Heart right ventricle (tissue), 16 donors: Measurements from ENCODE around the gene KCNJ4. TPM values are rescaled to one million over a fixed set of nuclear protein-coding genes. Genes with fewer than 3 reads are reported as not detected.

Source experiments
- ATAC-seq, 8 donors: fragments of 200-7000 bp; cut with Tn5 transposase; one replicate each; pipeline ENCODE4 v1.9.1; 2020; ENCODE audit warnings: mild to moderate bottlenecking in 8 of 8, moderate library complexity in 8 of 8, moderate number of reproducible peaks in 1 of 8
- DNase-seq, 2 donors: peaks; one replicate each; pipeline ENCODE4 v3.0.0-alpha.2; 2020
- H3K27ac ChIP-seq, 10 donors: fragments of 200-600 bp; sonication (generic) in 2 of 10; one replicate each; pipeline versions ENCODE4 v1.5.0 to v1.8.0; 2020 to 2022; ENCODE audit warnings: mild to moderate bottlenecking in 3 of 10
- H3K27me3 ChIP-seq, 7 donors: fragments of 200-600 bp; one replicate each; pipeline ENCODE4 v1.8.0; 2021 to 2022; ENCODE audit warnings: mild to moderate bottlenecking in 2 of 7
- H3K36me3 ChIP-seq, 9 donors: fragments of 200-600 bp; sonication (generic) in 1 of 9; one replicate each; pipeline versions ENCODE4 v1.5.0 to v1.8.0; 2020 to 2022; ENCODE audit warnings: mild to moderate bottlenecking in 2 of 9
- H3K4me1 ChIP-seq, 9 donors: fragments of 200-600 bp; sonication (generic) in 1 of 9; one replicate each; pipeline versions ENCODE4 v1.5.0 to v1.8.0; 2020 to 2022; ENCODE audit warnings: mild to moderate bottlenecking in 4 of 9
- H3K4me3 ChIP-seq, 10 donors: fragments of 200-600 bp; sonication (generic) in 2 of 10; one replicate each; pipeline versions ENCODE4 v1.5.0 to v1.8.0; 2020 to 2022; ENCODE audit warnings: mild to moderate bottlenecking in 7 of 10, moderate library complexity in 2 of 10
- H3K9me3 ChIP-seq, 11 donors: fragments of 200-600 bp in 10 of 11; sonication (generic) in 2 of 11; one replicate each; pipeline versions ENCODE4 v1.5.0 to v1.8.0; 2013 to 2022; ENCODE audit warnings: mild to moderate bottlenecking in 2 of 11, control low read depth in 1 of 11, moderate library complexity in 1 of 11
- CTCF ChIP-seq, 9 donors: fragments of 200-600 bp; sonication (generic) in 2 of 9; IDR thresholded peaks; one replicate each; pipeline versions ENCODE4 v1.5.0 to v1.8.0; 2021 to 2022; ENCODE audit warnings: antibody characterized with exemption in 9 of 9, mild to moderate bottlenecking in 5 of 9, moderate library complexity in 1 of 9
- WGBS, 2 donors: extraction: QIAGEN DNeasy Blood & Tissue Kit; methylation state at CpG; one replicate each; pipeline ENCODE4 v1.1.7; 2013; ENCODE audit warnings: inconsistent platforms in 1 of 2; 5-methylcytosine and 5-hydroxymethylcytosine counted together
- intact Hi-C, 10 donors: fragments of 100-400 bp; cut with DNase I; formaldehyde crosslinking; loops; one replicate each; pipeline versions ENCODE4 v1.11.1 to v1.14.2; 2022
- polyA plus RNA-seq, 2 donors: library from polyadenylated mRNA; stranded (reverse); fragments of 200-250 nt; gene quantifications; one replicate each; pipeline ENCODE4 v1.2.3, GENCODE V29; 2013
- total RNA-seq, 10 donors: library from RNA; stranded (reverse); fragmentation: NEBNext Ultra II Directional in 3 of 10; extraction: Animal tissue kit (Norgen Biotek cat#: 25700) in 3 of 10; gene quantifications; one replicate each; pipeline versions ENCODE4 v1.2.1 to v1.2.4, GENCODE V29; 2021 to 2023
- donor health status: Arrhythmogenic right ventricular cardiomyopathy.
- donor health status: ischemic (EF 13 %, LVEDD 7.1; RV severe dilation, severe dysfunction).
- donor health status: healthy with polysubstance abuse.
- donor health status: DM: no; HTN: yes; CAD: no.
- donor health status: DM: no; HTN: no; CAD: no.
- donor health status: ischemic (EF 25% LVEDD 6.9; RV normal size, moderate dysfunction).
- donor health status: ischemic (EF 25% LVEDD 5.7; RV mildly dilated, moderate dysfunction).
- donor health status: healthy.
- donor health status: DM: yes; HTN: yes; CAD: no.
- donor health status: Ischemic cardiomyopathy.
- donor health status: ischemic (EF 35%, LVEDD 5.7; RV mildly dilated, moderate dysfunction).
- donor health status: nonischemic (EF 11% LVEDD 7.7; RV severe dilation, severe dysfunction).
- donor health status: DM: yes; HTN: yes; CAD: no.
- donor health status: PGD.
- donor health status: ischemic (EF 29% LVEDD 5.4; RV normal size, mild dysfunction).
- donor health status: nonischemic (EF 23%, LVEDD 6.1; RV moderate dilation, normal function).

The KCNJ4 gene
- total and polyA plus RNA-seq, 12 donors = 4.9 to 93.3 (median 33.9) TPM

GRCh38 chr22:38427465-38427864 lies 27.5 kb downstream of the KCNJ4 start:
- TF ChIP-seq CTCF (IDR thresholded peaks at IDR 0.05) = no peak
- intact Hi-C loops = no loop called here
- Histone ChIP-seq H3K36me3 (peaks cover 0 to 24% (median 0%) of the 10 kb centered on the region in 9 donors), H3K9me3 (no peaks in the 10 kb centered on the region), H3K27ac (no peak overlapping the region), H3K4me1 (peaks cover 0 to 34% (median 5%) of the 10 kb centered on the region in 9 donors), H3K4me3 (no peak overlapping the region), H3K27me3 (no peaks in the 10 kb centered on the region)
- no peak for DNase-seq
- 97 to 98% methylated on average over 36 of the region's 36 CpGs for WGBS, 2 donors
- ATAC-seq = no peak

- no peak for TF ChIP-seq CTCF (IDR thresholded peaks at IDR 0.05)
- no peak overlapping the region for H3K4me3 ChIP-seq
- H3K9me3 ChIP-seq = no peaks in the 10 kb centered on the region
- peaks cover 0 to 24% (median 0%) of the 10 kb centered on the region in 9 donors for H3K36me3 ChIP-seq
- ATAC-seq = no peak
- H3K4me1 ChIP-seq = peaks cover 0 to 26% (median 5%) of the 10 kb centered on the region in 9 donors
- H3K27me3 ChIP-seq = no peaks in the 10 kb centered on the region
- H3K27ac ChIP-seq = no peak overlapping the region
- intact Hi-C loops = no loop called here
- WGBS, 2 donors = 70 to 83% methylated on average over 17 of the region's 17 CpGs
- no peak for DNase-seq
These were observed 28.4 kb downstream of the KCNJ4 start for GRCh38 chr22:38426628-38427027.

- no peaks in the 10 kb centered on the region for H3K9me3 ChIP-seq
- H3K27me3 ChIP-seq = no peaks in the 10 kb centered on the region
- H3K27ac ChIP-seq = no peak overlapping the region
- H3K4me3 ChIP-seq = no peak overlapping the region
- no peak for ATAC-seq
- WGBS, 2 donors = 81 to 82% methylated on average over 12 of the region's 12 CpGs
- intact Hi-C loops = no loop called here
- H3K36me3 ChIP-seq = peaks cover 0 to 24% (median 0%) of the 10 kb centered on the region in 9 donors
- peaks cover 0 to 17% (median 0%) of the 10 kb centered on the region in 9 donors for H3K4me1 ChIP-seq
- no peak for DNase-seq
- TF ChIP-seq CTCF (IDR thresholded peaks at IDR 0.05) = no peak
These were observed 30.4 kb downstream of the KCNJ4 start for GRCh38 chr22:38424525-38425080.

- Histone ChIP-seq H3K4me1 (peaks cover 0 to 17% (median 0%) of the 10 kb centered on the region in 9 donors), H3K4me3 (no peak overlapping the region), H3K27ac (peak overlapping the region in 3 of 10 donors; percentile 16 to 59 (median 46)), H3K36me3 (peaks cover 0 to 24% (median 0%) of the 10 kb centered on the region in 9 donors), H3K9me3 (no peaks in the 10 kb centered on the region), H3K27me3 (no peaks in the 10 kb centered on the region)
- WGBS, 2 donors = 83 to 89% methylated on average over 18 of the region's 18 CpGs
- ATAC-seq (no peak), DNase-seq (no peak)
- intact Hi-C loops = no loop called here
- no peak for TF ChIP-seq CTCF (IDR thresholded peaks at IDR 0.05)
These were observed 31.2 kb downstream of the KCNJ4 start for GRCh38 chr22:38423512-38424503.
